GM18498 (cell line): ENCODE data around the gene CEP85L.

Experiments
- ATAC-seq: cut with Tn5 transposase; IDR thresholded peaks from one replicate; pipeline ENCODE4 v1.9.1; 2021; ENCODE audit warnings: mild to moderate bottlenecking, moderate library complexity; ENCODE audit not compliant: unreplicated experiment

Gene CEP85L

DNA sequence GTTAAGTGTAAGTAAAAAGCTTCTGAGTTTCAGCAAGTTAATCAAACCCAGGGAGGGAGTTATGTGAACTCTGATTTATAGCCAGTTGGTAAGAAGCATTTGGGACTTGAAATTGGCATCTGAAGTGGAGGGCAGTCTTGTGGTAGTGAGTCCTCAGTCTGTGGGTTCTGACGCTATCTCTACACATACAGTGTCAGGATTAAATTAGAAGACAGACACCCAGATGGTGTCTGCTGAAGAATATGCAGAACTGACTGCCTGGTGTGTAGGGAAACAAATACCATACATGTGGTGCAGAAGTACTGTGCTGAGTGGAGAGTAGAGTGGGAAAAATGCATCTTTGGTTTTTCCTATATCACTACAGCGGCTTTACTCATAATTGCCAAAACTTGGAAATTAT lies 146.8 kb downstream of the CEP85L start:
- ATAC-seq, result no peak

DNA sequence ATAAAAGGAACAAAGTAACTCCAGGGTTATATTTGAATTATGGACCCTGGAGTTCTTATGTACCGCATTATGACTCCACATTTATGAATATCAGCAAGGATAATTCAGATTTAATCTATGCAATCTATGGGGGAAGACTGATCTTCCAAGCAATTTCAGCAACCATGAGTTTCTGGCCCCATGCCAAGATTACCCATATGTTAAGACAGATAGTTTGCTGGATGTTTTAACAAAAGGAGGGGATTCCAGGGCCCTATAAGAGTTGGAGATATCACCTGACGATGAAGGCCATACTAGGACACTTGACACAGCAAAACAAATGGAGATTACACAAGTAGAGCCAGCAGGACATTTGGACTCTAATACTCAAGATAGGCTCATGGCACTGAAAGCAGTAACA lies 149.2 kb downstream of the CEP85L start:
- no peak for ATAC-seq

DNA sequence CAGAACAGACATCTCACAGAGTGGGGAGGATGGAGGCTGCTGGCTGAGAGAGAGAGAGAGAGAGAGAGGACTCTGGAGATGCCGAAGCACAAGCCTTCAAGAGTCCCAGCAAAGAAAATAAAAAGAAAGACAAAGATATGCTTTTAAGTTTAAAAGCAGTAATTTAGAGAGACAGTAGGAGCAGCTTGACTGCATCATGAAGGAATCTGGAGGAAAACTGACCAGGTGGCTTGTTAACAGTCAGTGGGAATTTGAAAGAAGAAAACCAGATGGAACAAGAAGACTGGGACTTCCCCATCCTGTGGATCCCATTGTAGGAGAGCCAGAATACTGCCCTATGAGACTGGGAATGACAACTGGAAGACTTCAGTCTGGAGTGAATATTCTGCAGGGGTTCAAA lies 149.6 kb downstream of the CEP85L start:
- ATAC-seq, result no peak

- no peak for ATAC-seq
Measured at GRCh38 chr6:118501099-118501498, 150.3 kb downstream of the CEP85L start.

GRCh38 chr6:118500130-118501015 lies 151.0 kb downstream of the CEP85L start:
- no peak for ATAC-seq

DNA sequence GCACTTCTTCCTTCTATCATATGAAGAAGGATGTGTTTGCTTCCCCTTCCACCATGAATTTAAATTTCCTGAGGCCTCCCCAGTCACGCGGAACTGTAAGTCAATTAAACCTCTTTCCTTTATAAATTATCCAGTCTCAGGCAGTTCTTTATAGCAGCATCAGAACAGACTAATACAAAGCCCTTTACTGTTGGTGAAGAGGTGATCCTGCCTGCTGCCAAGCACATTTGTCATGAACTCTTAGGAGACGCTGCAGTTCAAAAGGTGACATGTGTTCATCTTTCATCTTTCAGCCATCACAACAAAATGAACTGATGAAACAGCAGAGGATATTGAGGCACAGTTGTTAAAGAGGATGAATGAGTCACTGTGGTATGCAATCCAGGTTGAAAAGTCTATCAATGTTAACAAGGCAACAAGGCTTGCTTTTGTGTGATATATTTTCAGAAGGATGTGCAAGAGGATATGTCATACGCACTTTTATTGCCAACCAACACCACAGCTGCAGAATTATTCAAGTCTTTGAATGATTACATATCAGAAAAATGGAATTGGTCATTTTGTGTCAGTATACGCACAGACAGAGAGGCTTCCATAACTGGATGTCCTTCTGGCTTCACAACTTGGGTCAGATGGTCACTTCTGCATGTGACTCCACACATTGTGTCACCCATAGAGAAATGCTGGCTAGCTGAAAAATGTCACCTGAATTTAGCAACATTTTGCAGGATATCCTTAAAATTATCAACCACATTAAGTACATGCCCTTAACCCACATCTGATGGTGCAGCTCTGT lies 155.7 kb downstream of the CEP85L start:
- ATAC-seq, result no peak

DNA sequence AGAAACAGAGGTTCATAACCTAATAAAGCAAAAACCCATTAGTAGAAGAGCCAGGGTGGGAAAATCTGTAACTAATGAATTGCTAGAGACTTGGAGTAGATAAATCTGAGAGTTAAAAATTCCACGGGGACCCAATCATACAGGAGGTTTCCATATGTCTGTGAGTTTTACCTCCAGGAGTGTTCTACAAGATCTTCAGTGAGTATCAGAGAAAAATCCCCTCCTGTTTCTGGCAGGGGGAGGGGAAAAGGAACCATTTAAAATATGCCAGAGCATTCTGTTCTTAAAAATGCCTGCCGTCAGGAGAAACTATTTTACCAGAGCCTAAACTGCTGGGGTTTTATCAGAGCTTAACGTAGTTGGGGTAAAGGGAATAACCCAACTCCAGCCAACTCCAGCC lies 157.3 kb downstream of the CEP85L start:
- no peak for ATAC-seq

GRCh38 chr6:118489990-118490389 lies 161.4 kb downstream of the CEP85L start:
- ATAC-seq, result no peak

DNA sequence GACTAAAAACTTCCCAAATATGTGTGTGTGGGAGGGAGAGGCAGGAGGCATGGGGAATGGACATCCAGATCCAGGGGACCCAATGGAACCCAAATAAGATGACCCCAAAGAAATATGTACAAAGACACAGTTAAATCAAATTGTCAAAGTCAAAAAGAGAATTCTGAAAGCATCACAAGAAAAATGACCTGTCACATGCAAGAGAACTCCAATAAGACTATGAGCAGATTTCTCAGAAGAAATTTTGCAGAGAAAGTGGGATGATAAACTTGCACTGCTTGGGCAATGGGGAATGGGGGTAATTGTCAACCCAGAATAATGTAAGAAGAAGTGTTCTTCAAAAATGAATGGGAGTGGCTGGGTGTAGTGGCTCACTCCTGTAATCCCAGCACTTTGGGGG lies 162.8 kb downstream of the CEP85L start:
- ATAC-seq, result no peak

GRCh38 chr6:118485601-118486550 lies 165.5 kb downstream of the CEP85L start:
- peak; percentile 97 for ATAC-seq

DNA sequence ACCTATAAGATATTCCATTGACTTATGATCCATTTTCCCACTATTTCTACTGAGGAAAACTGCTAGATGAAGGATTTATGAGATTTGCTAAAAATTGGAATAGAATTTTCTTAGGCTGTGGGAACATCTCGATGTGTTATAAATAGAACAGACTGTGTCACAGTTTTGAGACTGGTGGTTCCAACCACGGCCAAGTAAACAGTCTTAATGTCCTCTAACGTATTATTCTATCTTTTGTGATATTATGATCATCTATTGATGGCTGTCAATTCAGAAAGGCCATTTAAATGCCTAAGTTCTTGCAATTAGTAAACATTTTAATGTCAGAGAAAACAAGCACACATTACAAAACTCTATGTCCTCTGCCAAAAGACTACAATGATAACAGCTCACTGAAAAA lies 174.8 kb downstream of the CEP85L start:
- ATAC-seq, result no peak

- no peak for ATAC-seq
Measured at GRCh38 chr6:118473266-118473665, 178.1 kb downstream of the CEP85L start.

- no peak for ATAC-seq
Measured at GRCh38 chr6:118469468-118469867, 181.9 kb downstream of the CEP85L start.

DNA sequence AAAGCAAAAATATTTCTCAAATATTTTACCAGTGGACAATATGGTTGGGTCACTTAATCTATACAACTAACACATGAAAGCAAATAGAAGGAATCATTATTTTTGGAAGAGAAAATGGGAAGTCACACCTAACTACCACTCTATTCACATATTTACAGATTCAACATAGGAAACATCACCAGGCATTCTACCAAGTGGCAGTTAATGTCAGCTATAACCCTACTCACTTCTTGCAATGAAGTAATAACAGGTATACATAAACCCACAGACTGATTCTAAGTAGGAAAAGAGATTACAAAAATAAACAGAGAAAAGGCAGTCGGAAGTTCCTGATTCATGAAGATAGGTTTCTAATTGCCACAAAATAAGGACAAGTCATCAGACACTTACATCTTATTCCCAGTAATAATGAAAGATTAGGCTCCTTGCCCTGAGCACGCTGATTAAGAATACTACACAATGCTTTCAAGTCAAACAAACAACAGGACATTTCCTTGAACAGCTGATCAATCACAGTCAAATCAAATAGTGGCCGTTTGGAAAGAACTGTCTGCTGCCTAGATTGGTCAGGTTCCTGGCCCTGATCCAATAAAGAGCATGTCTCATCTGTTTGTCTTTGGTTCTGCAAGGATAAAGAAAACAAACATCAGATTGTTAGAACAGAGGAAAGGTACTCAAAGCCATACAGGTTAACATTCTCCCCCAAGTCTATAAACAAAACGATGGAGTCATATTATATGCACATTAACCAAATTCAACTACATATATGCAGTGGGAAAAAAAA lies 182.5 kb downstream of the CEP85L start:
- ATAC-seq, result no peak

- ATAC-seq, result peak; percentile 92
Measured at GRCh38 chr6:118467181-118467580, 184.2 kb downstream of the CEP85L start.

GRCh38 chr6:118464620-118465019 lies 186.8 kb downstream of the CEP85L start:
- ATAC-seq, result no peak

DNA sequence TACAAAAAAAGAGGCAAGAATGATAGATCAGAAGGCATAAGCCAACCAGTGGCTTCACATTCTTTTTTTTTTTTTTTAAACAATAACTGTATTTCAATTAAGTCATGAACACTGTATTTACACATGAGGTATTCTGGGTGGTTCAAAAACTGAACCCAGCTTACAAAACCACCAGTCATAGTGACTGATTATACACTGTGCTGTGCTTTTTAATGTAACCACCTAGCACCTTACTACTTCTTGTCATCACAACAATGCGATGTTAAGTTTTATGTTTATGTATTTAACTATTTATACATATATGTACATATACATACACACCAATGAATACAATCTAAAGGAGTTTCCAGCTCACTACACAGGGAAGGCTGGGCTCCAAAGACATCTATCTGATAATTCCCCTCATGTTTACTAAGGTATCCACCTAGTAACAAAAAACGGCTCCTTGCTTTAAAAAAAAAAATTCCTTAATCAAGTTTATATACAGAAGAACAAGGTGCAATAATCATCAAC lies 190.4 kb downstream of the CEP85L start:
- no peak for ATAC-seq

DNA sequence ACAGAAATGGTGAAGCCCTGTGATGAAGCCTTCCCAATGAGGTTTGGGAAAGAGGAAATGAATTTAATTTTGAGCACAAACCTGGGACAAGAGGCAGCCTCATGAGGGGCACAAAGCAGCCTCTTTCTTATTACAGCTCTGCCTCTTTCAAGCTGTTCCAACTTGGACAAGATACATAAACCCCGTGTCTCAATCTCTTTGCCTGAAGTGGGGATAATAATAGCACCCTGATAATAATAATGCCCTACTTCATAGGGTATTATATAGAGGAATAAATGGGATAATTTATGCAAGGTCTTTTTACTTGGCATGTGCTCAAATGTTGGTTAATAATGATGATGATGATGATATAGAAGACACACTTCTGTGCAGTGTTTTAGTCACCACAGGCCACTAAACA lies 194.4 kb downstream of the CEP85L start:
- no peak for ATAC-seq

DNA sequence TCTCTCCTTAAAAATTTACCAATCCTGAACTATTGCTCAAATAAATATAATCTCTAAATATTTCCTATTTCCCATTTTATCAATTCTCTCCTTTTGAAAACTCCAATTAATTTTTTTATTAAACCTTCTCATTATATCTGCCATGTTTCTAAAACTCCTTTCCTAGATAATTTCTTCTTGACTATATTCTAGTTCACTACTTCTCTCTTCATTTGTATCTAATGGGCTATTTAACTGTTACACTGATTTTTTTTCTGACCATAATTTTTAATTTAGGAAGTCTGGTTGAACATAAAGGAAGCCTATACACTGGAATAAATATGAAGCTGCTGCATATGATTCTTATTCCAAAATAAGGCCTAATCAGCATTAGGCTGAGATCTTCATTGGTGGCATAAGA lies 199.6 kb downstream of the CEP85L start:
- no peak for ATAC-seq

DNA sequence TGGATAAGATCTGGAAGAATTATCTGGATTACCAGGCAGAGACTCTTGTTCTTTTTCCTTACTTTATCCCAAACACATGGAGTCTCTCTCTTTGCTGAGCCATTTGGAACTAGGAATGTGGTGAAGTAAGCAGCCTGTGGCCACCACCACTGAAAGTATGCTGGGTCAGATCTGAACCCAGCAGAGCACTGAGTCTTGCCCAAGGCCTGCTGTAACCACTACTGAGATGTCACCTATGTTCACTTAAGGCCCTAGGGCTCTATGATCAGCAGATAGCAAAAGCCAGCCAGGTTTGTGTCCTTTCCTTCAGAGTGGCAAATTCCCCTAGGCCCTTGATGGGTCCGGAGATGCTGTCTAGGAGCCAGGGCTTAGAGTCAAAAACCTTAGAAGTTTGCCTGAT lies 206.6 kb downstream of the CEP85L start:
- no peak for ATAC-seq
